HCT116 (cell line): Measurements from ENCODE around the gene PSME3IP1. TPM values are rescaled to one million over a fixed set of nuclear protein-coding genes. Genes with fewer than 3 reads are reported as not detected.

Source experiments
- ATAC-seq: fragments of 200-7000 bp; cut with Tn5 transposase; 2 replicates; pipeline ENCODE4 v1.9.1; 2020; ENCODE audit warnings: mild to moderate bottlenecking, moderate library complexity
- BruUV-seq: library from RNA; stranded (reverse); fragments of 400-500 nt; replicated peaks from 2 replicates; lab custom pipeline; 2021; lab: Mats Ljungman, UMichigan
- CTCF ChIA-PET: fragments of 300-600 bp; sonication (Branson Sonifier 250); formaldehyde crosslinking; loops from one replicate; lab custom pipeline; 2021; ENCODE audit warnings: antibody characterized with exemption; lab: Charles Lee
- POLR2A ChIA-PET: fragments of 300-600, 350-600 bp; sonication (Branson Sonifier 250); formaldehyde crosslinking; loops from one replicate; lab custom pipeline; 2021; ENCODE audit warnings: antibody characterized with exemption; lab: Charles Lee
- RAD21 ChIA-PET, 2 experiments: fragments of 300-600 bp; sonication (Branson Sonifier 250); formaldehyde crosslinking; loops; one replicate each; lab custom pipeline; 2023; ENCODE audit warnings: low total read pairs in 2 of 2; ENCODE audit not compliant: uncharacterized antibody in 2 of 2, unreplicated experiment in 2 of 2, low non-redundant PET in 1 of 2; lab: Charles Lee
- DNase-seq: peaks from one replicate; pipeline ENCODE4 v3.0.0-alpha.2; 2010; ENCODE audit warnings: low read depth, low spot score
- H2AFZ ChIP-seq: fragments of 200-600 bp; shearing (Covaris generic), sonication (generic); 2 replicates; pipeline ENCODE4 v1.6.1; 2017; ENCODE audit warnings: low read depth, mixed run types, mixed read lengths, antibody characterized with exemption, low read length; ENCODE audit not compliant: poor library complexity, severe bottlenecking
- H3K27ac ChIP-seq: 2 replicates; pipeline ENCODE4 v1.5.1; 2012; ENCODE audit warnings: low read depth, low read length
- H3K27me3 ChIP-seq: fragments of 200-600 bp; sonication (generic); 2 replicates; pipeline ENCODE4 v1.6.1; 2016; ENCODE audit warnings: mixed run types, low read length, mixed read lengths; ENCODE audit not compliant: insufficient read depth
- H3K36me3 ChIP-seq, 2 experiments: fragments of 200-500 bp in 1 of 2; fragments of 200-600 bp in 1 of 2; sonication (Bioruptor generic) in 1 of 2; sonication (generic) in 1 of 2; 2 replicates each; pipeline versions ENCODE4 v1.5.1 to v1.6.1; 2014 to 2016; ENCODE audit warnings: low read length in 2 of 2, inconsistent platforms in 1 of 2, mixed read lengths in 1 of 2, mixed run types in 1 of 2; ENCODE audit not compliant: insufficient read depth in 2 of 2, control insufficient read depth in 1 of 2
- H3K4me1 ChIP-seq, 2 experiments: fragments of 200-600 bp in 1 of 2; sonication (generic) in 1 of 2; 2 replicates each; pipeline versions ENCODE4 v1.5.1 to v1.6.1; 2012 to 2017; ENCODE audit warnings: low read length in 2 of 2, inconsistent platforms in 1 of 2, mild to moderate bottlenecking in 1 of 2, mixed read lengths in 1 of 2, mixed run types in 1 of 2, moderate library complexity in 1 of 2; ENCODE audit not compliant: insufficient read depth in 2 of 2, control insufficient read depth in 1 of 2
- H3K4me2 ChIP-seq: fragments of 200-600 bp; sonication (generic); 2 replicates; pipeline ENCODE4 v1.6.1; 2017; ENCODE audit warnings: mixed run types, low read length, mixed read lengths
- H3K4me3 ChIP-seq, 2 experiments: fragments of 200-600 bp in 1 of 2; sonication (generic) in 1 of 2; replicated peaks in 1 of 2; 2 replicates each; pipeline ENCODE4 v1.5.1; 2011 to 2016; ENCODE audit warnings: low read length in 2 of 2, control low read depth in 1 of 2, low read depth in 1 of 2, mild to moderate bottlenecking in 1 of 2, mixed read lengths in 1 of 2, mixed run types in 1 of 2
- H3K79me2 ChIP-seq: fragments of 200-600 bp; sonication (generic); 2 replicates; pipeline ENCODE4 v1.6.1; 2017; ENCODE audit warnings: mild to moderate bottlenecking, mixed run types, low read length, moderate library complexity, mixed read lengths; ENCODE audit not compliant: insufficient read depth
- H3K9ac ChIP-seq: fragments of 200-600 bp; sonication (generic); 2 replicates; pipeline ENCODE4 v1.6.1; 2016; ENCODE audit warnings: low read length, mixed read lengths
- H3K9me2 ChIP-seq: fragments of 200-600 bp; sonication (generic), shearing (Covaris generic); 2 replicates; pipeline ENCODE4 v1.6.1; 2017; ENCODE audit warnings: mixed run types, mild to moderate bottlenecking, moderate library complexity; ENCODE audit not compliant: insufficient read depth
- H3K9me3 ChIP-seq, 2 experiments: fragments of 200-500 bp in 1 of 2; fragments of 200-600 bp in 1 of 2; sonication (Bioruptor generic) in 1 of 2; sonication (generic) in 1 of 2; 2 replicates each; pipeline ENCODE4 v1.6.1; 2014 to 2017; ENCODE audit warnings: low read length in 2 of 2, mixed read lengths in 2 of 2, inconsistent platforms in 1 of 2, low read depth in 1 of 2, mild to moderate bottlenecking in 1 of 2, mixed run types in 1 of 2, moderate library complexity in 1 of 2; ENCODE audit not compliant: control insufficient read depth in 1 of 2, insufficient read depth in 1 of 2
- H4K20me1 ChIP-seq: fragments of 200-600 bp; sonication (generic), shearing (Covaris generic); 2 replicates; pipeline ENCODE4 v1.6.1; 2017; ENCODE audit warnings: mixed run types, mild to moderate bottlenecking, moderate library complexity; ENCODE audit not compliant: insufficient read depth
- CBX3 ChIP-seq: IDR thresholded peaks from 2 replicates; pipeline ENCODE4 v1.6.1; 2012; ENCODE audit warnings: low read depth
- CTCF ChIP-seq, 3 experiments: fragments of 200-600 bp in 1 of 3; sonication (generic) in 1 of 3; IDR thresholded peaks in 2 of 3; conservative IDR thresholded peaks in 1 of 3; 2 replicates each; pipeline ENCODE4 v1.5.1; 2012 to 2017; ENCODE audit warnings: low read depth in 2 of 3, low read length in 2 of 3, antibody characterized with exemption in 1 of 3, borderline replicate concordance in 1 of 3, control low read depth in 1 of 3, mild to moderate bottlenecking in 1 of 3, mixed read lengths in 1 of 3, mixed run types in 1 of 3, moderate library complexity in 1 of 3; ENCODE audit not compliant: insufficient read depth in 1 of 3
- EZH2phosphoT487 ChIP-seq: fragments of 200-600 bp; IDR thresholded peaks from 2 replicates; pipeline ENCODE4 v1.6.1; 2018; ENCODE audit warnings: antibody characterized with exemption, borderline replicate concordance
- FOSL1 ChIP-seq: IDR thresholded peaks from 2 replicates; pipeline ENCODE4 v1.6.1; 2012; ENCODE audit warnings: low read depth
- MAX ChIP-seq: IDR thresholded peaks from 2 replicates; pipeline ENCODE4 v1.6.1; 2012
- SIN3A ChIP-seq: IDR thresholded peaks from 2 replicates; pipeline ENCODE4 v1.6.1; 2012; ENCODE audit warnings: low read depth
- SP1 ChIP-seq: IDR thresholded peaks from 2 replicates; pipeline ENCODE4 v1.6.1; 2012; ENCODE audit warnings: low read depth
- SRF ChIP-seq: IDR thresholded peaks from 2 replicates; pipeline ENCODE4 v1.6.1; 2012; ENCODE audit warnings: low read depth
- YY1 ChIP-seq: IDR thresholded peaks from 2 replicates; pipeline ENCODE4 v1.6.1; 2011; ENCODE audit warnings: low read length, low read depth, moderate library complexity, mild to moderate bottlenecking; ENCODE audit not compliant: insufficient replicate concordance; ENCODE audit errors: extremely low read depth
- intact Hi-C: fragments of 100-400 bp; cut with micrococcal nuclease; formaldehyde crosslinking; loops from 2 replicates; pipeline ENCODE4 v1.10.0; 2022
- total RNA-seq: library from RNA; stranded (reverse); gene quantifications from one replicate; pipeline ENCODE4 v1.2.1, GENCODE V29; 2021; ENCODE audit not compliant: unreplicated experiment

PSME3IP1 gene
- total RNA-seq, 1 experiment from 2014 or later = 88.5 TPM

GRCh38 chr16:57128771-57129389 is 57.0 kb downstream of the PSME3IP1 start:
- no TSS peak for BruUV-seq
- TF ChIP-seq YY1 (no peak), EZH2phosphoT487 (no peak), MAX (no peak), FOSL1 (no peak), SRF (no peak), SIN3A (no peak), CTCF (IDR thresholded peaks at IDR 0.05 in 2 of 3, conservative IDR thresholded peaks at IDR 0.05 in 1 of 3; ENCODE audit: borderline replicate concordance in 1 of 3, insufficient read depth in 1 of 3, low read depth in 2 of 3, low read length in 2 of 3) (no peak), SP1 (no peak), CBX3 (no peak)
- no peak for DNase-seq
- ATAC-seq = no peak
- Histone ChIP-seq H3K36me3 (no peaks in the 10 kb centered on the region), H3K9me3 (no peaks in the 10 kb centered on the region), H3K79me2 (no peaks in the 10 kb centered on the region), H2AFZ (no peak overlapping the region), H4K20me1 (no peaks in the 10 kb centered on the region), H3K27ac (no peak overlapping the region), H3K4me2 (no peak overlapping the region), H3K4me3 (no peak overlapping the region), H3K27me3 (no peaks in the 10 kb centered on the region), H3K9me2 (no peaks in the 10 kb centered on the region), H3K9ac (no peak overlapping the region), H3K4me1 (no peaks in the 10 kb centered on the region)
- intact Hi-C loops = no loop called here
- ChIA-PET RAD21 (interaction anchor here in 1 of 2 experiments (0.6 kb wide), 1 partner anchor 11 kb away, joined by 3 read pairs; no protein-coding TSS in a partner anchor), CTCF (no interaction called here), POLR2A (no interaction called here)
